Left ventricle myocardium inferior (tissue), 1 donor: ENCODE data around the gene PCARE. TPM values are rescaled to one million over a fixed set of nuclear protein-coding genes. Genes with fewer than 3 reads are reported as not detected.
A peak's percentile ranks its signal among the peaks of the same experiment; 100 is the strongest.

Source experiments
- DNase-seq: peaks from one replicate; pipeline ENCODE4 v3.0.0-alpha.2; 2020
- H3K27ac ChIP-seq: fragments of 200-600 bp; replicated peaks from 2 replicates; pipeline ENCODE4 v1.8.0; 2021
- H3K27me3 ChIP-seq: fragments of 200-600 bp; 2 replicates; pipeline ENCODE4 v1.8.0; 2021; ENCODE audit warnings: low read depth
- H3K36me3 ChIP-seq: fragments of 200-600 bp; 2 replicates; pipeline ENCODE4 v1.8.0; 2021
- H3K4me1 ChIP-seq: fragments of 200-600 bp; 2 replicates; pipeline ENCODE4 v1.8.0; 2021
- H3K4me3 ChIP-seq: fragments of 200-600 bp; 2 replicates; pipeline ENCODE4 v1.8.0; 2021; ENCODE audit warnings: mild to moderate bottlenecking, moderate library complexity
- H3K9me3 ChIP-seq: fragments of 200-600 bp; replicated peaks from 2 replicates; pipeline ENCODE4 v1.8.0; 2021
- CTCF ChIP-seq: fragments of 200-600 bp; IDR thresholded peaks from 2 replicates; pipeline ENCODE4 v1.8.0; 2021; ENCODE audit warnings: antibody characterized with exemption, mild to moderate bottlenecking, borderline replicate concordance
- intact Hi-C: fragments of 100-400 bp; cut with micrococcal nuclease; formaldehyde crosslinking; loops from one replicate; pipeline ENCODE4 v1.11.0; 2022
- total RNA-seq: library from RNA; stranded (reverse); fragmentation: NEBNext Ultra II Directional; extraction: Animal tissue kit (Norgen Biotek cat#: 25700); gene quantifications from one replicate; pipeline ENCODE4 v1.2.1, GENCODE V29; 2021
- donor health status: DM: no; HTN: yes; CAD: no; lungs with severe emphysema.

PCARE gene
- total RNA-seq, 1 donor from 2014 or later = 0.74 TPM

- Histone ChIP-seq H3K36me3 (peaks cover 13% of the 10 kb centered on the region), H3K4me1 (peaks cover 32% of the 10 kb centered on the region), H3K27ac (no peak overlapping the region), H3K4me3 (no peak overlapping the region), H3K9me3 (peaks cover 30% of the 10 kb centered on the region), H3K27me3 (peaks cover 6% of the 10 kb centered on the region)
- no peak for DNase-seq
- intact Hi-C loops = no loop called here
- no peak for TF ChIP-seq CTCF
These were observed 1.8 kb upstream of the PCARE start for GRCh38 chr2:29075894-29076705.

- peak overlapping the region; percentile 62 for H3K27ac ChIP-seq
- H3K4me1 ChIP-seq = peaks cover 32% of the 10 kb centered on the region
- no peak overlapping the region for H3K4me3 ChIP-seq
- no peak for DNase-seq
- peaks cover 6% of the 10 kb centered on the region for H3K27me3 ChIP-seq
- no peak for TF ChIP-seq CTCF
- no peaks in the 10 kb centered on the region for H3K36me3 ChIP-seq
- intact Hi-C loops = no loop called here
- H3K9me3 ChIP-seq = peaks cover 8% of the 10 kb centered on the region
These were observed 390 bp downstream of the PCARE start for GRCh38 chr2:29073933-29074332.

GRCh38 chr2:29072971-29073725, 1.2 kb downstream of the PCARE start:
- peaks cover under 1% of the 10 kb centered on the region for H3K9me3 ChIP-seq
- H3K4me1 ChIP-seq = peaks cover 32% of the 10 kb centered on the region
- no peak for DNase-seq
- no peak overlapping the region for H3K27ac ChIP-seq
- no peak overlapping the region for H3K4me3 ChIP-seq
- peaks cover 6% of the 10 kb centered on the region for H3K27me3 ChIP-seq
- intact Hi-C loops = no loop called here
- no peaks in the 10 kb centered on the region for H3K36me3 ChIP-seq
- TF ChIP-seq CTCF = no peak

- H3K27ac ChIP-seq = no peak overlapping the region
- no peak overlapping the region for H3K4me3 ChIP-seq
- DNase-seq = no peak
- peaks cover 32% of the 10 kb centered on the region for H3K4me1 ChIP-seq
- H3K36me3 ChIP-seq = no peaks in the 10 kb centered on the region
- H3K27me3 ChIP-seq = peaks cover 6% of the 10 kb centered on the region
- intact Hi-C loops = no loop called here
- TF ChIP-seq CTCF = no peak
- H3K9me3 ChIP-seq = no peaks in the 10 kb centered on the region
These were observed 2.1 kb downstream of the PCARE start for GRCh38 chr2:29072251-29072650.

- Histone ChIP-seq H3K36me3 (no peaks in the 10 kb centered on the region), H3K4me1 (peaks cover 30% of the 10 kb centered on the region), H3K9me3 (no peaks in the 10 kb centered on the region), H3K27me3 (peaks cover 6% of the 10 kb centered on the region), H3K27ac (no peak overlapping the region), H3K4me3 (no peak overlapping the region)
- intact Hi-C loops = no loop called here
- DNase-seq = no peak
- TF ChIP-seq CTCF = no peak
These were observed 3.0 kb downstream of the PCARE start for GRCh38 chr2:29071032-29071975.
